K562 (cell line): ENCODE results near the gene CCDC88C. TPM values are rescaled to one million over a fixed set of nuclear protein-coding genes. Genes with fewer than 3 reads are reported as not detected.
A peak's percentile ranks its signal among the peaks of the same experiment; 100 is the strongest.

ENCODE experiments used
- ATAC-seq: fragments of 200-7000 bp; cut with Tn5 transposase; 3 replicates; pipeline ENCODE4 v1.9.1; 2020; ENCODE audit warnings: moderate library complexity
- BruUV-seq: library from RNA; stranded (reverse); fragments of 400-500 nt; replicated peaks from 2 replicates; lab custom pipeline; 2021; lab: Mats Ljungman, UMichigan
- CTCF ChIA-PET: fragments of 300-600 bp; formaldehyde crosslinking; extraction: SDS; loops from one replicate; lab custom pipeline; 2021; ENCODE audit warnings: low intra/inter-chr PET ratio; lab: Yijun Ruan, JAX
- POLR2A ChIA-PET: fragments of 300-600, 350-650 bp; sonication (Branson Sonifier 250); formaldehyde crosslinking; extraction: SDS; loops from one replicate; lab custom pipeline; 2021; ENCODE audit warnings: antibody characterized with exemption, inconsistent platforms; lab: Yijun Ruan, JAX
- DNase-seq, 4 experiments: peaks; one replicate each; pipeline versions ENCODE4 v3.0.0 to v3.0.0-alpha.2; 2011 to 2018; ENCODE audit warnings: low spot score in 3 of 4, mixed read lengths in 3 of 4; ENCODE audit errors: extremely low read depth in 1 of 4
- FAIRE-seq: peaks from 2 replicates; lab custom pipeline; 2011; peaks lifted over from hg19 to GRCh38; lab: Jason Lieb, UNC
- H2AFZ ChIP-seq: 2 replicates; pipeline ENCODE4 v1.6.0; 2011; ENCODE audit warnings: low read depth, low read length, control low read depth, inconsistent platforms
- H3K27ac ChIP-seq: fragments of 200-600 bp; 3 replicates; pipeline ENCODE4 v1.8.0; 2011; ENCODE audit warnings: low read depth, mild to moderate bottlenecking, control low read depth, inconsistent platforms, low read length, moderate library complexity, mixed read lengths; ENCODE audit errors: extremely low read depth
- H3K27me3 ChIP-seq, 2 experiments: fragments of 300-600 bp in 1 of 2; 2 replicates in 1 of 2; 3 replicates in 1 of 2; pipeline versions ENCODE4 v1.6.0 to v1.8.0; 2011; ENCODE audit warnings: inconsistent platforms in 2 of 2, low read length in 2 of 2, mild to moderate bottlenecking in 1 of 2, mixed read lengths in 1 of 2, moderate library complexity in 1 of 2; ENCODE audit not compliant: control insufficient read depth in 2 of 2, insufficient read depth in 2 of 2
- H3K36me3 ChIP-seq: fragments of 300-600 bp; 3 replicates; pipeline ENCODE4 v1.8.0; 2011; ENCODE audit warnings: mild to moderate bottlenecking, low read length, inconsistent platforms; ENCODE audit not compliant: control insufficient read depth, insufficient read depth
- H3K4me1 ChIP-seq, 2 experiments: fragments of 200-600 bp in 1 of 2; replicated peaks in 1 of 2; 2 replicates in 1 of 2; 3 replicates in 1 of 2; pipeline versions ENCODE4 v1.5.1 to v1.8.0; 2011; ENCODE audit warnings: inconsistent platforms in 2 of 2, low read length in 2 of 2, mild to moderate bottlenecking in 1 of 2, mixed read lengths in 1 of 2, moderate library complexity in 1 of 2; ENCODE audit not compliant: control insufficient read depth in 2 of 2, insufficient read depth in 2 of 2
- H3K4me2 ChIP-seq: 2 replicates; pipeline ENCODE4 v1.6.1; 2011; ENCODE audit warnings: low read length, control low read depth, inconsistent platforms, mixed read lengths; ENCODE audit not compliant: insufficient read depth
- H3K4me3 ChIP-seq: fragments of 200-600 bp; sonication (generic), shearing (Covaris generic); 2 replicates; pipeline ENCODE4 v1.5.1; 2016; ENCODE audit warnings: control low read depth, inconsistent platforms
- H3K79me2 ChIP-seq: fragments of 200-600 bp; 3 replicates; pipeline ENCODE4 v1.8.0; 2011; ENCODE audit warnings: low read length, inconsistent platforms; ENCODE audit not compliant: control insufficient read depth, insufficient read depth
- H3K9ac ChIP-seq, 2 experiments: 2 replicates each; pipeline versions ENCODE4 v1.6.0 to v1.6.1; 2011; ENCODE audit warnings: low read depth in 2 of 2, low read length in 2 of 2, control low read depth in 1 of 2, inconsistent platforms in 1 of 2, mild to moderate bottlenecking in 1 of 2, mixed read lengths in 1 of 2; ENCODE audit not compliant: insufficient read depth in 1 of 2
- H3K9me1 ChIP-seq: one replicate; pipeline ENCODE4 v1.6.0; 2011; ENCODE audit warnings: inconsistent platforms, mild to moderate bottlenecking, low read length, moderate library complexity; ENCODE audit not compliant: control insufficient read depth, insufficient read depth
- H3K9me3 ChIP-seq: replicated peaks from 2 replicates; pipeline ENCODE4 v1.5.1; 2011; ENCODE audit warnings: low read depth, low read length, inconsistent platforms; ENCODE audit not compliant: control insufficient read depth, insufficient read depth
- H4K20me1 ChIP-seq: replicated peaks from 2 replicates; pipeline ENCODE4 v1.6.1; 2011; ENCODE audit warnings: low read length, inconsistent platforms, mixed read lengths; ENCODE audit not compliant: control insufficient read depth, insufficient read depth
- ZBTB40 ChIP-seq, 2 experiments: fragments of 450-650 bp in 1 of 2; sonication (generic) in 1 of 2; formaldehyde crosslinking in 1 of 2; IDR thresholded peaks; 2 replicates each; pipeline versions ENCODE4 v1.7.1 to v1.9.0; 2016 to 2022; ENCODE audit warnings: inconsistent platforms in 1 of 2, mild to moderate bottlenecking in 1 of 2, missing genetic modification reagents in 1 of 2
- ZNF584 ChIP-seq: fragments of 200-800 bp; sonication (Bioruptor generic); IDR thresholded peaks from 2 replicates; pipeline ENCODE4 v1.6.1; 2016; ENCODE audit warnings: low read depth, mild to moderate bottlenecking, missing genetic modification characterization, missing compliant biosample characterization
- WGBS: fragments of 100-300 bp; shearing (Covaris generic); methylation state at CpG from one replicate; pipeline ENCODE4 v1.1.6; 2016; ENCODE audit warnings: low coverage, mixed read lengths; ENCODE audit not compliant: insufficient coverage; ENCODE audit errors: missing lambda C conversion rate; 5-methylcytosine and 5-hydroxymethylcytosine counted together
- in situ Hi-C: fragments of 300-500 bp; cut with MboI; formaldehyde crosslinking; loops from 4 replicates; pipeline ENCODE4 v1.15.0; 2018; ENCODE audit warnings: inconsistent platforms, mixed read lengths
- intact Hi-C: fragments of 100-400 bp; cut with micrococcal nuclease; formaldehyde crosslinking; loops from 2 replicates; pipeline ENCODE4 v1.14.2; 2022
- polyA plus RNA-seq, 8 experiments: library from polyadenylated mRNA; depleted of rRNA in 4 of 8; stranded (reverse) in 5 of 8; unstranded in 3 of 8; fragments of >200 nt; fragmentation: Nextera tagmentation in 2 of 8; fragmentation: Illumina TruSeq in 1 of 8; extraction: Ambion mirVana in 2 of 8; extraction: Trizol in 1 of 8; gene quantifications; 2 replicates each; pipeline versions ENCODE4 v1.2.1 to v1.2.3, GENCODE V29; 2011 to 2014; ENCODE audit warnings: inconsistent platforms in 1 of 8, missing spikeins in 1 of 8
- total RNA-seq, 7 experiments: library from RNA; depleted of rRNA in 6 of 7; stranded (reverse); fragments of >200 nt in 6 of 7; fragmentation: Illumina TruSeq in 2 of 7; extraction: Trizol in 2 of 7; gene quantifications; 2 replicates each; pipeline versions ENCODE4 v1.2.1 to v1.2.3, GENCODE V29; 2011 to 2021; ENCODE audit warnings: low replicate concordance in 1 of 7

Gene CCDC88C
- total and polyA plus RNA-seq, 9 of the 15 experiments (the other 6 are each of a cell fraction or from before 2014, with no cell fraction given) = 0.62 to 22.5 (median 10.7) TPM

GRCh38 chr14:91306547-91306946, 111.1 kb downstream of the CCDC88C start:
- peaks cover 64% of the 10 kb centered on the region; the same call in 2 of the 3 replicates for H3K36me3 ChIP-seq

More at GRCh38 chr14:91306547-91306946, 111.1 kb downstream of the CCDC88C start:
- H3K4me2 ChIP-seq = no peak overlapping the region
- BruUV-seq = no TSS peak
- DNase-seq (no peak), FAIRE-seq (no peak), ATAC-seq (no peak)
- 88% methylated on average over 3 of the region's 3 CpGs for WGBS
- in situ Hi-C loops = no loop called here
- no peak overlapping the region for H2AFZ ChIP-seq
- H3K9me3 ChIP-seq = no peaks in the 10 kb centered on the region
- H3K4me1 ChIP-seq = peaks cover 4 to 15% of the 10 kb centered on the region in 2 experiments; a peak in 2 of 5 replicates
- no peak overlapping the region for H3K9ac ChIP-seq
- no peaks in the 10 kb centered on the region for H3K9me1 ChIP-seq
- no peaks in the 10 kb centered on the region for H4K20me1 ChIP-seq
- H3K4me3 ChIP-seq = no peak overlapping the region
- intact Hi-C loops = no loop called here
- no peak overlapping the region for H3K27ac ChIP-seq
- POLR2A ChIA-PET = no interaction called here
- TF ChIP-seq ZNF584 (CRISPR knock-in tag) = no peak
- peak; percentile 86 for TF ChIP-seq ZBTB40 (IDR thresholded peaks at IDR 0.05)
- TF ChIP-seq ZBTB40 (CRISPR knock-in tag; IDR thresholded peaks at IDR 0.05) = peak; percentile 54; the same call in 1 of the 2 replicates
- TF ChIP-seq, all 486 proteins: peak for 1
- CTCF ChIA-PET = no interaction called here
- Histone ChIP-seq H3K79me2 (no peaks in the 10 kb centered on the region), H3K27me3 (no peaks in the 10 kb centered on the region)
